ENCODE data around the gene PLK4.
"Not testable (repeated sequence)": the region's sequence is repeated elsewhere in the genome, so short reads cannot be mapped to it uniquely, and the experiment has no call there.

The PLK4 gene

GRCh38 chr4:127880763-127881562 is at the start of gene PLK4:
TSS of gene PLK4 (plus strand) at chr4:127880893. CDS start at chr4:127881135, 242 bp downstream.
- peak; percentile 96 for DNase-seq

GRCh38 chr4:127832585-127832984 is 48.1 kb upstream of the PLK4 start:
- DNase-seq, result no peak

- no peak for DNase-seq
These were observed 36.7 kb upstream of the PLK4 start for GRCh38 chr4:127843704-127844600.

GRCh38 chr4:127844601-127845116 is 36.0 kb upstream of the PLK4 start:
- no peak for DNase-seq

- no peak for DNase-seq
These were observed 34.6 kb upstream of the PLK4 start for GRCh38 chr4:127846061-127846460.

- DNase-seq, result no peak
These were observed 33.9 kb upstream of the PLK4 start for GRCh38 chr4:127846765-127847164.

- no peak for DNase-seq
These were observed 31.0 kb upstream of the PLK4 start for GRCh38 chr4:127849505-127850234.

GRCh38 chr4:127852661-127853060 is 28.0 kb upstream of the PLK4 start:
- DNase-seq, result no peak

GRCh38 chr4:127856196-127856812 is 24.4 kb upstream of the PLK4 start:
- DNase-seq, result no peak

GRCh38 chr4:127856813-127857447 is 23.8 kb upstream of the PLK4 start:
- no peak for DNase-seq

GRCh38 chr4:127857641-127858040 is 23.1 kb upstream of the PLK4 start:
- no peak for DNase-seq

- DNase-seq, result no peak
These were observed 12.5 kb upstream of the PLK4 start for GRCh38 chr4:127868196-127868595.

GRCh38 chr4:127870281-127870680 is 10.4 kb upstream of the PLK4 start:
- DNase-seq, result no peak

- no peak for DNase-seq
These were observed 10.0 kb upstream of the PLK4 start for GRCh38 chr4:127870688-127871087.

- no peak for DNase-seq
These were observed 4.9 kb upstream of the PLK4 start for GRCh38 chr4:127875791-127876190.

- DNase-seq, result no peak
These were observed 821 bp downstream of the PLK4 start for GRCh38 chr4:127881563-127881864.

GRCh38 chr4:127888559-127888958 is 7.9 kb downstream of the PLK4 start:
- DNase-seq, result no peak

- no peak for DNase-seq
These were observed 9.2 kb downstream of the PLK4 start for GRCh38 chr4:127889903-127890302.

- no peak for DNase-seq
These were observed 15.4 kb downstream of the PLK4 start for GRCh38 chr4:127896069-127896468.

- DNase-seq, result no peak
These were observed 15.8 kb downstream of the PLK4 start for GRCh38 chr4:127896528-127896927.

GRCh38 chr4:127899682-127900081 is 19.0 kb downstream of the PLK4 start:
- DNase-seq, result not testable (repeated sequence)

- no peak for DNase-seq
These were observed 24.3 kb downstream of the PLK4 start for GRCh38 chr4:127905029-127905428.
